GM12874 (cell line): ENCODE results near the gene SH3BP5.

ENCODE experiments used
- CTCF ChIP-seq: IDR thresholded peaks from 2 replicates; pipeline ENCODE4 v1.5.1; 2011; ENCODE audit warnings: low read depth, mild to moderate bottlenecking, control low read depth, low read length, moderate library complexity; ENCODE audit not compliant: insufficient read depth

SH3BP5 gene

GRCh38 chr3:15350141-15350540 is 17.8 kb upstream of the SH3BP5 start:
- TF ChIP-seq CTCF: no peak

GRCh38 chr3:15348246-15348645 is 15.9 kb upstream of the SH3BP5 start:
- TF ChIP-seq CTCF: no peak

- TF ChIP-seq CTCF: no peak
Measured at GRCh38 chr3:15347737-15348110, 15.3 kb upstream of the SH3BP5 start.

GRCh38 chr3:15347063-15347736 is 14.8 kb upstream of the SH3BP5 start:
- TF ChIP-seq CTCF: no peak

GRCh38 chr3:15346516-15346915 is 14.1 kb upstream of the SH3BP5 start:
- TF ChIP-seq CTCF: no peak

GRCh38 chr3:15345608-15346137 is 13.3 kb upstream of the SH3BP5 start:
- no peak for TF ChIP-seq CTCF

GRCh38 chr3:15345066-15345607 is 12.8 kb upstream of the SH3BP5 start:
- no peak for TF ChIP-seq CTCF
